ENCODE data around the gene HDAC7.
A peak's percentile ranks its signal among the peaks of the same experiment; 100 is the strongest.

Gene HDAC7

DNA sequence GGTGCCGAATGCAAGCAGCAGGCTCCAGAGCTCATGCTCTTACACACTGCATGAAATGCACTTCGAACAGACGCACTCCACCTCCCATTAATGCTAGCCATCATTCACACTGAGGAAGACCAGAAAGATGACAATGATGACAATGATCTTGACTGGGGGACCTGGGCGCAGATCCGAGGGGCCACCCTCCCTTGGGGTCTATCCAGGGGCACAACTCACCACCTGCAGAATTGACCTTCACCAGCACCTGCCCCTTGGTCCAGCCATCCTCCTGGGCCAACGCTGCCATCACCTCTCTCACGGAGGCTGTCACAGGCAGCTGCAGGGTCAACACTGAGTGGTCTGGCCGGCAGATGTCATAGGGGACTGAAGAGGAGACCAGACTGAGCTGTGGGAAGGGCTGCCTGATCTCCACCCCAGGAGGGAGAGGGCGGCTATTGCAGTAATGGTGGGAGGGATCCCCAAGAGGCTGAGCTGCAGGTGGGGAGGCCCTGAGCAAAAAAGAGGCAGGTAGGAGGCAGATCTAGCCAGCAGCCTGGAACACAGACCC is 76.3 kb downstream of the HDAC7 start:
- DNase-seq: no peak

DNA sequence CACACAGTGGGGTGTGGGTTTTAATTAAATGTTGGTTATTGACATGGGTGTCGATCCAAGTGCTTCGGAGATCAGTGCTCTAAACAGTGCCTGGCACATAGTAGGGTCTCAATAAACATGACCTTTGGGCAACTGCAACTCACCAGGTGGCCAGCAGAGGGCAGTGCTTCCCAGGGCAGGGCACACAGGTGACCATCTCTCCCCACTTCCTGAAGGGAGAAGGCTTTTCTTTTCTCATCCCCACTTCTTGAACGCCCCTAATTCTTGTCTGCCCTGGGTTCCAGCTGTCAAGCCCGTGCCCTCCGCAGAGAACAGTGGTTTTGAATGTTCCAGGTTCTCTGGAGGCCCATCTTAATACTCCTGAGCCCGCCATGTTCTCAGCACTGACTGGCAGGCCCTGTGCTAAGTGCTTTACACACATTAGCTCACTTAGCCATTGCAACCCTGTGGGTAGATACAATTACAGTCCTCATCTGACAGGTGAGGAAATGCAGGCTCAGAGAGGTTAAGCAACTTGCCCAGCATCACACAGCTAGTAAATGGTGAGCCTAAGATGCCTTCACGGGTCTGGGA is 77.4 kb downstream of the HDAC7 start:
- DNase-seq: peak; percentile 76

DNA sequence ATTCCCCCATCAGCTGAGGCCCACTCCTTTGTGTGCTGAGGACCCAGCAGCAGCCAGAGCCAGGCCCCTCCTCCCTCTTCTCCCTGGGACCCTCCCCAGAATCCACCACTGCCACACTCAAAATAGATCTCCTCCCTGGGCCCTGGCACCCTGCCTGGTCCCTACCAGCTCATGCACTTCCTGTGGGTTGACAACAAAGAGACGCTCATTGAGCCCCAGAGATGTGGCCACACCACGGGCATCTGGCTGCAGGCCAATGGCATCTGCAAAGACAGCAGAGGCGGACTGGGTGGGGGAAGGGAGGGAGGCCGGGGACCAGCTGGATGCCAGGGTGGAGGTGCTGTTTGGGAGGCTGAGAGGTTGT is 78.4 kb downstream of the HDAC7 start:
- DNase-seq: peak; percentile 44

DNA sequence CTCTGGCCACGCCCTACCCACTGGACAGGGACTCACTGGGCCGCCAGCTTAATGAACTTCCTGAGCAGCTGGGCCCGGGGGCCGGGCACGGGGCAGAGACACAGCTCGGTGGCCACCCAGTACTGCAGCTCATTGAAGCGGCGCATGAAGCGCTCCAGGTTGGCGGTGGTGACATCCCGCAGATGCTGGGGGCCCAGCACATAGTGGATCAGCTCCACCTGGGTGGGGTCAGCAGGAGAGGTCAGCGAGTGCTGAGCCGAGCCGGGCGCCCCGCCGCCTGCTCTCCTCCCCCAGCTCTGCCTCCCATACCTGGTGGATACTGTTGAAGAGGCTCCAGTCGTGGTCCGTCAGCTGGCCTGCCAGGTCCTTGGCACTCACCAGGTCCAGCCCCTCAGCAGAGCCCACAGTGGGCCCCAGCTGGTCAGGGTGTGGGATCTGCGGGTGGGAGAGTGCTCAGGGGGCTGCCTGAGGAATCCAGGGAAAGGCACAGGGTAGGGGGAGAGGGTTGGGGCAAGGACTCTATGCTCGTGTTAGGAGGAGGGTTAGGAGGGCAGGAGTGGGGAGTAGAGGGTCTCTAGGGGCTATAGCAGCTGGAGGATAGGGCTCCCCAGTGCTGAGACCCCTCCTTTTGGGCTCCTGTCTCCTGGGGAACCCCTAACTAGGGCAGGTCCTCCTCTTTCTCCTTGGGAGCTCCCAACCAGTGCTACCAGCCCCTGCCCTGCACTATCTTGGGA is 78.9 kb downstream of the HDAC7 start:
- no peak for DNase-seq

DNA sequence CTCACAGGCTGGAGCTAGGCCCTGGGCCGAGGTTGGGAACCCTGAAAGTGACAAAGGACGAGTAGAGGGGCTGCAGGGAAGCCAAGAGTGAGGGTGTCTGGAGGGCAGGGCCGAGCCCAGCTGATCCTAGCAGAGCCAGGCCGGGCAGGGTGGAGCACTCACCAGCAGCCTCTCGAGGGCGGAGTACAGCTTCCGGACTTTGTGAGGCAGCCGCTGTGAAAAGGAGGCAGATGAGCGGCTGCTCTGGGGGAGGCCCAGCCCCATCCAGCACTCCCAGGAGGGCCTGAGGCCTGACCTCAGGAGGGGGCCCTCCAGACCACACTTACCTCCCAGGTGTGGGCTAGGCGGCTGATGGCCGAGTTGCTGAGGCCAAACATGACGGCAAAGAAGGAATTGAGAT is 79.7 kb downstream of the HDAC7 start:
- no peak for DNase-seq

DNA sequence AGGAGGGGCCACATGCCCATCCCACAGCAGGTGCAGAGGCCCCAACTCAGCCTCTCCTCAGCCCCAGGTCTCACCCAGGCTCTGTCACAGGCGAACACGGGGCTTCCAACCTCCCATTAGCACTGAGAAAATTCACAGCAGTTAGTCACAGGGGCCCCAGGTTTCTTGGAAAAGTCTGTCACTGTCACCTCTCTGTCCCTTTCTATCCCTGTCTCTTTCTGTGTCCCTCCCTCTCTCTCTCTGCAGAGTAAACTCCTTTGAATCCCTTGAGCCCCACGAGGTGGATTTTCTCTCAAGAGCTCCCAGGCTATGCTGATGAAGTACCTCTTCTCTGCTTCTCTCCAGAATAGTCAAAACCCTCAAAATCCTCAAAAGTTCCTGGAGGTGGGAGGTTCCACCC is 80.4 kb downstream of the HDAC7 start:
- no peak for DNase-seq

DNA sequence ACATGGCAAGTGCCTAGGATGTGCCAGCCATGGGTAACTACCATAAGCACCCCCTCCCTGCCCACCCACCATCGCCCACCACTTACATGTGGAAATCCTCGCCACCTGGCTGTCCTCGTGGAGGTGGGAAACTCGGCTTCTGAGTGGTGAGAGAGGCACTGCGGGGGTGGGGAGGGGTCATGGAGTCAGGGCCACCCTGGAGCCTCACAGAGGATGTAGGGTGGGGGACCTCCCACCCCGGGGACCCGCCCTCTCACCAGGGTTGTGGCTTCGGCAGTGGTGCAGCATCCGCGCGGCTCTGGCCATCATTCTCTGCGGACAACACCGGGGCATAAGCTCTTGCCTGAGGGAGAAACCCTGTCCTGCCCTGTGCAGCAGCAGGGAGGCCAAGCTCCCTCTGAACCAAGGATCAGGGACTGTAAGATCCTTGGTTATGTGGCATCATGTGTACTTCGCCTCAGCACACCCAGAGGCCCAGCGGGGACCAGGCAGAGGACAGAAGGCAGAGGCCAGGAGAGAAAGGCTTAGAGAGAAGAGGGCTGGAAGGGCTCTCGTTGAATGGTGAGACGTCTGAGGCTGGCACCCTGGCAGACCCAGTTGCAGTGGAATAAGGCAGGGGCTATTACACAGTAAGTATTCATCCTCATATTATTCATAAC is 81.6 kb downstream of the HDAC7 start:
- no peak for DNase-seq

DNA sequence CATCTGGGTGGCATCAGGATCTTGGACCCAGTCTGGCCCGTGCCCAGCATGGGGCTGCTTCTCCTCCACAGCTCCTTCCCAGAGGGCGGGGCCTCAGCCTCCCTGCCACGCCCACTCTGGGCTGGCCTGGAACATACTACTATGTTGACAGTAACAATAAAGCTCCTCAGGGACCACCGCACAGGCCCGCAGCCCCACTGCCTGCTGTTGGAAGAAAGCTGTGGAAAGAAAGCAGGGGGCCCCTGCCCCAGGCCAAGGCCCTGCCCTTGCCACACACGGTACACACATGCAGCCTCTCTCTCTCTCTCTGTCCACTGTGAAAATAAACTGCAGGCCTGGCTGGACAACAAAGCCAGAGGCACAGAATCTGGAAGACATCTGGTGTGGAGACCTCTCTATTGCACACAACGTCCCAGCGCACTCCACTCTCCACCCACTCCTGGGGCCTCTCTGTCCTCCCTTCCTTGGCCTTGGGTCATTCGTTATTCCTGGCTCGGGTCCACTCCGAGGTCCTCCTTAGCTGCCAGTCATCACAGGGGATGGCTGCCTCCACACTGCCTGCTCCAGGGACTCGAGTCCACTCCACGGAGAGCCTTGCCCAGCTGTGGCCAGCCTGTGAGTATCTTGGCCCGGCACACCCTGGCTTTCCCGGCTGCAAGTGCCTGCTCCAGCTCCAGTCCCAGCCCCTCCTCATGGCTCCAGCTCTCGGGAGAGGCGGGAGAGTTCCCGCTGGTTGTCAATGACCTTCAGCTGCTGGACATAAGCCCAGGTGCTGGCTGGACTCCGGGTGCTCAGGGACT is 82.6 kb downstream of the HDAC7 start:
- DNase-seq: no peak

DNA sequence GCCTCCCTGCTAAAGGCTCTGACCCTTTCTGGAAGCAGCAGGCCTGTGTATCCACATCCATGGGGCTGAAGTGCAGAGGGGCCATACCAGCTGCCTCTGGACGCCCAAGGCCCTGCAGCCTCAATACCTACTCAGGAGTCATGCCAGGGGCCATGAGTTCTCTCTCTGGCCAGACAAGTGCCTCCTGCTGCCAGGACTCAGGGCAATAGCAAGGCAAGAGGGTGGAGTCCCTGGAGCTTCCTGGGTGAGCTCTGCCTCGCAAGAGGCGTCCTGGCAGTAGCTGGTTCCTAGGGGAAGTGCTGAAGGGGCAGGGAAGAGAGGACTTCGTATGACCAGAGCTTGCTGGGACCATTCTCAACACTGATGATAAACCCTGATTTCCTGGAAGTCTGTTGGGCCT is 83.5 kb downstream of the HDAC7 start:
- no peak for DNase-seq

DNA sequence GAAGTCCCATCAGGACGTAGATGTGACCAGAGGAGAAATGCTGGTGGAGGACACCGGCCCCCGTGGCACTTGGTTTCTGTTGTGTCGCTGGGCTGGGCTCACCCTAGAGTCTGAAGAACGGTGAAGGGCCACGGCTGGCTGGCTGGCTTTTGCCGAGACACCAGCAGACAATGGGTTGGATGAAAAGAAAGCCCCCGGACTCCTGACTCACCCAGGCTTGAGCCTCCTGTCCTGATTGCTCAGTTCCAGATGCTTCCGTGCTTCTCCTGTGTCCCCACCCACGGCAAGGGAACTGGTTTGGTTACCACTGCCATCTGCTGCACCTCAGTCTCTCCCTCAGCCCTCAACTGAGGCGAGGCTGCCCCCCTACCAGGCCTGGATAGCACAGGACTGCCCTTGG is 84.1 kb downstream of the HDAC7 start:
- no peak for DNase-seq

DNA sequence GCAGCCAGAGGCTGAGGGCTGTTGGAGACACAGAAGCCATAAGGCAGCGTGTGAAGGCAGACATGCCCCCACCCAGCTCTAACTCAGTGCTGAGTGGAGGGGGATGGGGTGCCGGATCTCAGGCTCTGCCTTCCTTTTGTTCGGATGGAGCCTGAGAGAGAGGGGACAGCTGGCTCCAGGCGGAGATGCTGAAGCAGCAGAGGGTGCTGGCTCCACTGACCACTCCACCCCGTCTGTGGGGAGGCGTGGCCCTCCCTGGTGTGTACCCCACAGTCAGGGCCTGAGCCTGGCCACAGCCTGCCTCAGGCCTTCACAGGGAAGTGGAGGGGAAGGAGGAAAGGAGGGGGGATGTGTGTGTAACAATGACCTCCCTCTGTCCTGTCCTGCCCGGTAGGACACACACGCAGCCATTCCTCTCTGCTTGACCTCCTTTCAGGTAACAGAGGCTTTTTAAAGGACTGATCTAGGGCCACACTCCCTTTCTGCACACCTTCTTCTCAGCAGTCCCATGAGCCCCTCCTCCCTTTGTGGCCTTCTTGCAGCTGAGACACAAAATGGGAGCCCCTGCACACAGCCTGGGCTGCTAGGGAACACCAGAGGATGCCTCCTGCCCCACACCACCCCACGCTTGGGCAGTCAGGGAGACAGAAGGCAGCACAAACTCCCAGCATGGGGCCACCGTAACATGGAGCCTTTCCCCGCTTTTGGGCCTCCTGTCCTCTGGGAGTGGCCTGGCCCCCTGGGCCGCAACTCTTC is 84.8 kb downstream of the HDAC7 start:
- DNase-seq: no peak

DNA sequence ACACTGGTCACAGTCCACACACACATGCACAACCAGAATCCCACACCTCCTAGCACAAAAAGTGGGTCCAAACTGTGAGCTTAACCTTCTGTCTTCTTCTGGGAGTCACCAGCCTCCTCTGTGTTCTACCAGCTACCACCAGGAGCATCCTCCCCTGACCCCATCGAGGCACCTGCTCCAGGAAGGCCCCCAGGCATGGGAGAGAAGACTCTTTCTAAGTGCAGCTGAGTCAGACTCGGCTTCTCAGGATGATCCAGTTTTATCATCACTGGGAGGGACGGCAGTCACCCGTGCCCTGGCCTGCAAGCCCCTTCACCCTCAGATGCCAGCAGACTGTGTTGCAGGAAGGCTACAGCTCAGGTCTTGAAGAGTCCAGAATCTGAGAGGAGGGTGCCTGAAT is 86.6 kb downstream of the HDAC7 start:
- DNase-seq: no peak
